PFSK-1 (cell line): ENCODE measurements around the gene KCNMB1.

Experiments
- FOXP2 ChIP-seq: optimal IDR thresholded peaks from 2 replicates; pipeline ENCODE3; 2011; ENCODE audit warnings: borderline replicate concordance, control low read depth, inconsistent platforms; ENCODE audit not compliant: insufficient read depth; ENCODE audit errors: extremely low read length, extremely low read depth
- POLR2AphosphoS5 ChIP-seq: IDR thresholded peaks from 2 replicates; pipeline ENCODE4 v1.6.1; 2012; ENCODE audit warnings: low read depth, mild to moderate bottlenecking, control low read depth, low read length, moderate library complexity
- REST ChIP-seq, 2 experiments: IDR thresholded peaks; 2 replicates each; pipeline versions ENCODE4 v1.6.1 to v1.8.0; 2011 to 2012; ENCODE audit warnings: low read depth in 2 of 2, low read length in 2 of 2, control low read depth in 1 of 2, inconsistent platforms in 1 of 2, mild to moderate bottlenecking in 1 of 2, moderate library complexity in 1 of 2; ENCODE audit not compliant: insufficient read depth in 1 of 2
- SIN3A ChIP-seq: IDR thresholded peaks from 2 replicates; pipeline ENCODE4 v1.6.1; 2012; ENCODE audit warnings: mild to moderate bottlenecking, low read length, moderate library complexity, borderline replicate concordance; ENCODE audit not compliant: insufficient read depth
- TAF1 ChIP-seq: IDR thresholded peaks from 2 replicates; pipeline ENCODE4 v1.6.1; 2012; ENCODE audit warnings: low read length, control low read depth, borderline replicate concordance; ENCODE audit not compliant: insufficient read depth

Gene KCNMB1

GRCh38 chr5:170432669-170433068 lies 43.5 kb upstream of the KCNMB1 start:
- no peak for TF ChIP-seq POLR2AphosphoS5
- no peak for TF ChIP-seq TAF1
- no peak for TF ChIP-seq SIN3A
- TF ChIP-seq REST (IDR thresholded peaks at IDR 0.05; ENCODE audit: insufficient read depth in 1 of 2, low read depth in 2 of 2, low read length in 2 of 2), result no peak
- no peak for TF ChIP-seq FOXP2

- TF ChIP-seq SIN3A (no peak), TAF1 (no peak), FOXP2 (no peak)
Observed at GRCh38 chr5:170431571-170431970, 42.4 kb upstream of the KCNMB1 start.

GRCh38 chr5:170430866-170431437 lies 41.8 kb upstream of the KCNMB1 start:
- TF ChIP-seq SIN3A, result no peak
- no peak for TF ChIP-seq POLR2AphosphoS5
- TF ChIP-seq REST (IDR thresholded peaks at IDR 0.05; ENCODE audit: insufficient read depth in 1 of 2, low read depth in 2 of 2, low read length in 2 of 2), result no peak
- no peak for TF ChIP-seq TAF1
- no peak for TF ChIP-seq FOXP2

- TF ChIP-seq TAF1, result no peak
- TF ChIP-seq REST (IDR thresholded peaks at IDR 0.05; ENCODE audit: insufficient read depth in 1 of 2, low read depth in 2 of 2, low read length in 2 of 2), result no peak
- no peak for TF ChIP-seq POLR2AphosphoS5
- TF ChIP-seq SIN3A, result no peak
- TF ChIP-seq FOXP2, result no peak
Observed at GRCh38 chr5:170430256-170430655, 41.1 kb upstream of the KCNMB1 start.

GRCh38 chr5:170429014-170429413 lies 39.8 kb upstream of the KCNMB1 start:
- no peak for TF ChIP-seq TAF1
- no peak for TF ChIP-seq POLR2AphosphoS5
- no peak for TF ChIP-seq FOXP2
- TF ChIP-seq SIN3A, result no peak
- TF ChIP-seq REST (IDR thresholded peaks at IDR 0.05; ENCODE audit: insufficient read depth in 1 of 2, low read depth in 2 of 2, low read length in 2 of 2), result no peak
